OCI-LY1 (cell line): ENCODE measurements around the gene MFNG.

Experiments
- EZH2 ChIP-seq: fragments of 200-600 bp; sonication (generic), shearing (Covaris generic); IDR thresholded peaks from 2 replicates; pipeline ENCODE4 v1.8.0; 2017; ENCODE audit warnings: borderline replicate concordance, mixed run types, mild to moderate bottlenecking, antibody characterized with exemption, low read length, moderate library complexity, mixed read lengths
- TF ChIP-seq, protein P1 (sequence below): fragments of 200-600 bp; sonication (generic), shearing (Covaris generic); IDR thresholded peaks from 2 replicates; pipeline ENCODE4 v1.5.1; 2017; ENCODE audit warnings: mild to moderate bottlenecking, antibody characterized with exemption, low read length, moderate library complexity, mixed read lengths

DNA sequence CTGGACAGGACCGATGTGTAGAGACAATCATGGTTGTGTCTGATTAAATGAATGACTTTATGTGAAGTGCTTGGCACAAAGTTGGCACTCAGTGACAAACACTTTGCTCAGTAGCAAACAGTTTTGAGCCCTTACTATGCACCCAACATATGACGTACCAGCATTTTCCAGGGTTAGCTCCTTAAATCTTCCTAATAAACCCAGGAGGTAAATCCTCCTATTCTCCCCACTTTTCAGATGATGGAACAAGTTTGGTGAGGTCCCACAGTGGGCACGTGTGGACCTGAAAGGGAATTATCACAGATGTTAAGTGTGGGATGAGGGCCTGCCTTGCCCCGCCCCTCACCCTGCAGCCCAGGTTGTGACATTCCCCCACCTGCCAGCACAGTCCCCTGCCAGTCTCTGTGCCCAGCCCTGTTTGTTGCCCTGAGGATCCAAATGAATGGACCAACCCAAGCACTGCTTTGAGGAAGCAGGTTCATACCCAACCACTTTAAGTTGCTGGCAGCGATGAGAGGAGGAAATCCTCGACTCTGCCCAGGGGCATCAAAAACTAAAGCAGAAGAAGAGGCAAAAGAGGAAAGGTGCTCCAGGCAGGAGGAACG lies 39.7 kb upstream of the MFNG start:
- TF ChIP-seq, protein P1, sequence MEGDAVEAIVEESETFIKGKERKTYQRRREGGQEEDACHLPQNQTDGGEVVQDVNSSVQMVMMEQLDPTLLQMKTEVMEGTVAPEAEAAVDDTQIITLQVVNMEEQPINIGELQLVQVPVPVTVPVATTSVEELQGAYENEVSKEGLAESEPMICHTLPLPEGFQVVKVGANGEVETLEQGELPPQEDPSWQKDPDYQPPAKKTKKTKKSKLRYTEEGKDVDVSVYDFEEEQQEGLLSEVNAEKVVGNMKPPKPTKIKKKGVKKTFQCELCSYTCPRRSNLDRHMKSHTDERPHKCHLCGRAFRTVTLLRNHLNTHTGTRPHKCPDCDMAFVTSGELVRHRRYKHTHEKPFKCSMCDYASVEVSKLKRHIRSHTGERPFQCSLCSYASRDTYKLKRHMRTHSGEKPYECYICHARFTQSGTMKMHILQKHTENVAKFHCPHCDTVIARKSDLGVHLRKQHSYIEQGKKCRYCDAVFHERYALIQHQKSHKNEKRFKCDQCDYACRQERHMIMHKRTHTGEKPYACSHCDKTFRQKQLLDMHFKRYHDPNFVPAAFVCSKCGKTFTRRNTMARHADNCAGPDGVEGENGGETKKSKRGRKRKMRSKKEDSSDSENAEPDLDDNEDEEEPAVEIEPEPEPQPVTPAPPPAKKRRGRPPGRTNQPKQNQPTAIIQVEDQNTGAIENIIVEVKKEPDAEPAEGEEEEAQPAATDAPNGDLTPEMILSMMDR, result no peak
- no peak for TF ChIP-seq EZH2
